HG03558 (cell line): ENCODE data around the gene AMMECR1.

Experiments
- ATAC-seq: cut with Tn5 transposase; IDR thresholded peaks from one replicate; pipeline ENCODE4 v1.9.1; 2021; ENCODE audit warnings: moderate number of reproducible peaks; ENCODE audit not compliant: unreplicated experiment; ENCODE audit errors: extremely low read depth

The AMMECR1 gene

DNA sequence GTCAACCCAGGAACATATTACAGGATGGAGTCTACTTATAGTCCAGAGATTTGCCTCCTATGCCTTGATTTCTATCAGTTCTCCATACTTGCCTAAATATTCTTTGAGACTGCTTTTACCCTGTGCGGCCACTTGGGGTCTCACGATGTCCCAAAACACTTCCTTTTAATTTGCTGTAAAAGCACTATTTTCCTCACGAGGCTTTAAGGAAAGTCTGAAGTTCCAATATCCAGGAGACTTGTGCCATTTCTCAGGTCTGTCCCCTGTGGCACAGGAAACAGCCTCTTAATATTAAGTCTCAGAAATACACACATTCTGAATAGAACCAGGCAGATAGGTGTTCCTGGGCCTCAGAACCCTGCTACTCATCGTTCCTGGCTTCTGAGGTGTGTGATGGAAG, 172.0 kb downstream of the AMMECR1 start:
- ATAC-seq = no peak

DNA sequence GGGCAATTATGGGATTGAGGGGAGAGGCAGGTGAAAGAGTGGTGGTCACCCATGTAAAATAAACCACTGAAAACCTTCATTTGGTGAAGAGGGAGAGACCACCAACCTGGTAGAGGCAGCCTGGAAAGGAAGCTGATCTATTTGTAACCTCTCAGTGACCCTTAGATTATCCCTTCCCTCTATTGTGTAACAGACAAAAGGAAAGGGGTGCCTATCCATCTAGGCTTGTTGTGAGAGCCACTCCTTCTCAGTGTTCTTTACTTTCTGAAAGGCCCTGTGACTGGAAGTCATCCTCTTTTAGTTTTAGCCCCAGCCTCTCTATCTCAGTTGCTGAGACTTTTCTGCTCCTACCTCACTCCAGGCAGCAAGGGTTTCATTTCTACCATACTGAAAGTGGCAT, 172.6 kb downstream of the AMMECR1 start:
- no peak for ATAC-seq
